ENCODE results near the gene CANT1.

- TF ChIP-seq CTCF (IDR thresholded peaks at IDR 0.05; ENCODE audit: low read depth, low read length): no peak
- TF ChIP-seq POLR2A (IDR thresholded peaks at IDR 0.05; ENCODE audit: extremely low read depth, insufficient read length): no peak
- no peak for TF ChIP-seq MAX (IDR thresholded peaks at IDR 0.05; ENCODE audit: low read depth, low read length)
These were observed 62.9 kb downstream of the CANT1 start for GRCh38 chr17:78946631-78947030.

Measured in NB4 (cell line).